SK-N-MC (cell line): Measurements from ENCODE around the gene GSTA2.

Experiments used
- EZH2 ChIP-seq: fragments of 200-600 bp; sonication (generic); IDR thresholded peaks from one replicate; pipeline ENCODE4 v1.6.1; 2017; ENCODE audit warnings: antibody characterized with exemption
- POLR2AphosphoS5 ChIP-seq: IDR thresholded peaks from 2 replicates; pipeline ENCODE4 v1.6.1; 2012; ENCODE audit warnings: mild to moderate bottlenecking, low read depth, low read length, borderline replicate concordance

DNA sequence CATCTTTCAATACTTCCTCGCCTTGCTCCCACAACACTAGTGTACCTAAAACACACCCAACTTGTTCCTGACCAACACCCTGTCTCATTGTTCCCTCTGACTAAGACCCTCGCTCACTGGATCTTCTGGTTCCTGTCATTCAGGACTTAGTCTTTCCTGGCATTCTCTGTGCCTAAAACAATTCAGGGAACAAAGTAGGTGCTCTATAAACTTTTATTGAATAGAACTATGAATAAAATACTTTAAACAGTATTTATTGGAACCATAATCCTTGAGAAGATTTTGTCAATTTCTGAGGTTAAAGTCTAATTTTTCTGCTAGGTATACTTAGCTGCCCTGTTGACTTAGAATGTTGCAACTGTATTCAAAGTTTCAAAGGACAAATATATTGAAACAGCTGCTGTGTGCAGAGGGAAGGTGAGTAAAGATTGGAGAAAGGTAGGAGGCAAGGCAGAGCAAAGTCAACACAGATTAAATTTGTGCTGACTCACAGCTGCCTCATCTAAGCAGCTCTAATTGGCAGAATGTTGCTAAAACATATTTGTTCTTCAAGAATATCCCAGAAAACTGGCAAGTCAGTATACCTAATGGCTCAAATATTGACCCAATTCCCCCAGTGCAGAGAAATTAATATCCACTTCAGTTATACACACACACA is 37.6 kb downstream of the GSTA2 start:
- no peak for TF ChIP-seq EZH2
- no peak for TF ChIP-seq POLR2AphosphoS5
